Measurements from ENCODE around the gene P2RX2. TPM values are rescaled to one million over a fixed set of nuclear protein-coding genes. Genes with fewer than 3 reads are reported as not detected.

P2RX2 gene
- total RNA-seq, 1 experiment from 2014 or later: 0.28 TPM

DNA sequence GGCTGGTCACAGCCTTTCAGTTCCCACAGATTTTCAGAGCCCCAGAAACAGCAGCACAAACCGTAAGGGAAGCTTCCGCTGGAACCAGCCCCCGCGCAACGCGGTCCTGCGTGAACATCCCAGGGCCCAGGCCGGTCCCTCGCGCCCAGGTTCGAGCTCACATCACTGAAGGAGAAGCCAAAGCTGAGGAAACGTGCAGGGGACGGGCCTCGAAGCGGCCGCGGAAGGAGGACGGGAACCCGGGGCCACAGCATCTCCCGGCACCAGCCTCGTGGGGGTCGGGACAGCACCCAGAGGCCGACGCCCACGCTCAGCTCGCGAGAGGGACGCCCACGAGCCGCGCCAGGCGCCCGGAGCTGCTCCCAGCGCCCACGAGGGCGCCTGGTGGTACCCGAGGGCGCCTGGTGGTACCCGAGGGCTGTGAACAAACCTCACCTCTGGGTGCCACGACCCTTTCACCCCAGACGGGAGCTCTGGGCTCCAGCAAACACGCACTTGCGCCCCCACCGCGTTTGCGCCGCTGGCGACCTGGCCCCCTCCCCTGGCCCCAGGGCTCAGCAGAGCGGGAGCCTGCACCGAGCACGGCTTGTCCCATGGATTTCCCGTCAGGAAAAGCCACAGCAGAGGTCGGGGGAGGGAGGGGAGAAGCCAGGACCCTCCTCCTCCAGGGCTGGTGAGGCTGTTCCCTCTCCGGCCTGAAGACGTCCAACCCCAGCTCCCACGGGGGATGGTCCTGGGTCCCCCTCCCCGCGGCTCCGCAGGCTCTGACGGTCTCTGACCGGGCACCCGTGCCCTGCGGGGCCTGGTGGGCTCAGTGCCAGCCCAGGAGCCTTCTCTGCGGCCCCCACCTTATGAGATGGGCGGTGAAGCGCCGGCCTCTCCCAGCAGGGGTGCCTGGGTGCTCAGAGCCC is 15.1 kb upstream of the P2RX2 start:
- DNase-seq: peak; percentile 68
- H3K36me3 ChIP-seq (replicated peaks; ENCODE audit: control insufficient read depth, insufficient read depth, low read length): no peaks in the 10 kb centered on the region
- no peak overlapping the region for H3K4me3 ChIP-seq (ENCODE audit: insufficient read depth, low read depth, low read length)
- peaks cover 36% of the 10 kb centered on the region for H3K27me3 ChIP-seq (ENCODE audit: control insufficient read depth, insufficient read depth, low read length)

GRCh38 chr12:132604151-132604618 is 14.4 kb upstream of the P2RX2 start:
- no peak overlapping the region for H3K4me3 ChIP-seq (ENCODE audit: insufficient read depth, low read depth, low read length)
- DNase-seq: peak; percentile 64
- H3K36me3 ChIP-seq (replicated peaks; ENCODE audit: control insufficient read depth, insufficient read depth, low read length): no peaks in the 10 kb centered on the region
- peaks cover 36% of the 10 kb centered on the region for H3K27me3 ChIP-seq (ENCODE audit: control insufficient read depth, insufficient read depth, low read length)

DNA sequence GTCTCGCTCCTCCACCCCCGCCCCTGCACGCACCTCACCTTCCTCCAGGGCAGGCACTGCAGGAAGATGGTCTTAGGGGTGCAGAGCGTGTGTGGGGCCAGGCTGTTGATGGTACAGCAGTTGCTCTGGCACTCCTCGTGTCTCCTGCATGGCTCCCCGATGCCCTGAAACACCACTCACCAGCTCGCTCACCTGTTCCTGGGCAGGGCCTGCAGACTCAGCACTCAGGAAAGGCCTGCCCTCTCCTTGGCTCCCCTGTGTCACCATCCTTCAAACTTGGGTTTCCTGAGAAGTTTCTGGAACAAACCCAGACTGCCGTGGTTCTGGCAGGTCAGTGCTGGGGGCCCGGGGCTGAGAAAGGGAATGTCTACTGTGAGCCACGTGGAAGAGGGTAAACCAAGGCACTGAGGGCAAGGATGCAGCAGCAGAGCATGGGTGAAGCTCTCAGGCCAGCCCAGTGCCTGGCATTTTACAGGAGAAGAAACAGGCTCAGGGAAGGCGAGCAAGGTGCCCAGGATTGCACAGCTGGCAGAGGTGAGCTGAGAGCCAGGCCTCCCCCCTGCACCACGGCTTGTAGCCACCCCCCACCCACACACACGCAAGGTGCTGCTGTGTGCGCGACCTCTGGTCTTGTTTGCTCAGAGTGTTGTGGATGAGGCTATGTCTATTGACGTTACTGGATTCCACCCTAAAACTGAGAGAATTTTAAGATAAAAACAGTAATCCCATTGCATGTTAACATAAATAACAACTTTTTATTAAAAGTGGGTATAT is 13.7 kb upstream of the P2RX2 start:
- peak; percentile 23 for DNase-seq
- Histone ChIP-seq H3K4me3 (ENCODE audit: insufficient read depth, low read depth, low read length) (no peak overlapping the region), H3K36me3 (replicated peaks; ENCODE audit: control insufficient read depth, insufficient read depth, low read length) (no peaks in the 10 kb centered on the region), H3K27me3 (ENCODE audit: control insufficient read depth, insufficient read depth, low read length) (peaks cover 33% of the 10 kb centered on the region)

DNA sequence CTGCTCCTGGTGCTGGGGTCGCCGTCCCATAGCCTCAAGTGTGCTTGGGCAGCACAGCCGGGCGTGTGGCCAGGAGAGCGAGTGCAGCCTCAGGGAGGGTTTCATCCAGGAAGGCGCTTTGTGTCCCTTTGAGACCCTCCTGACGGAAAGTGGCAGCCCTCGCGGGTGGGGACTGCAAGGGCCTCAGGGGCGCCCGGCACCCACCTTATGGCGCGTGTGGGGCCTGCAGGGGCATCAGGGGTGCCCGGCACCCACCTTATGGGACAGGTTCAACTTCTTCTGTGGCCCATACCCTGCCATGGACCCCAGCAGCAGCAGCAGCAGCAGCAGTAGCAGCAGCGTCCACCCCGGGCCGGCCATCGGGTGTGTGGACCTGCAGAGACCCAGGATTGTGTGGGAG is 12.7 kb upstream of the P2RX2 start:
- DNase-seq: peak; percentile 58
- H3K4me3 ChIP-seq (ENCODE audit: insufficient read depth, low read depth, low read length): no peak overlapping the region
- no peaks in the 10 kb centered on the region for H3K36me3 ChIP-seq (replicated peaks; ENCODE audit: control insufficient read depth, insufficient read depth, low read length)
- H3K27me3 ChIP-seq (ENCODE audit: control insufficient read depth, insufficient read depth, low read length): peaks cover 25% of the 10 kb centered on the region

- Histone ChIP-seq H3K36me3 (replicated peaks; ENCODE audit: control insufficient read depth, insufficient read depth, low read length) (no peaks in the 10 kb centered on the region), H3K4me3 (ENCODE audit: insufficient read depth, low read depth, low read length) (no peak overlapping the region), H3K27me3 (ENCODE audit: control insufficient read depth, insufficient read depth, low read length) (peaks cover 21% of the 10 kb centered on the region)
- DNase-seq: peak; percentile 49
These were observed 12.1 kb upstream of the P2RX2 start for GRCh38 chr12:132606466-132606865.

DNA sequence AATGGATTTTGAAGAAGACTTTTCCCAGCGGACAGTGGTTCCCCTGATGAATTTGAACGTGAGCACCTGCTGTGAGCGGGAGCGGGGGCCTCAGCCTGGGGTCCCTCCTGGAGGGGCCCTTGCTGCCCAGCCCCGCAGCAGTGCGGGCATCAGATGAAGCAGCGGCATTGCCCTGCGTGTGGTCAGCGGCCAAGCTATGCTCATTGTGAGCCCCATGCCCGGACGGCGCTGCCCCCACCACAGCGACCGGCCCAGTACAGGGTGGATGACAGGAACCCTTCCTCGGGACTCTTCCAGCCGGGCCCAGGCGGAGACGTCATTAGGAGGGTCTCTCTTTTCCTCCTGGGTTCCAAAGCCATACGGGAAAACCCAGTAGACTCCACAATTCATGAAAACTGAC is 11.6 kb upstream of the P2RX2 start:
- peak; percentile 55 for DNase-seq
- no peaks in the 10 kb centered on the region for H3K36me3 ChIP-seq (replicated peaks; ENCODE audit: control insufficient read depth, insufficient read depth, low read length)
- peaks cover 21% of the 10 kb centered on the region for H3K27me3 ChIP-seq (ENCODE audit: control insufficient read depth, insufficient read depth, low read length)
- no peak overlapping the region for H3K4me3 ChIP-seq (ENCODE audit: insufficient read depth, low read depth, low read length)

DNA sequence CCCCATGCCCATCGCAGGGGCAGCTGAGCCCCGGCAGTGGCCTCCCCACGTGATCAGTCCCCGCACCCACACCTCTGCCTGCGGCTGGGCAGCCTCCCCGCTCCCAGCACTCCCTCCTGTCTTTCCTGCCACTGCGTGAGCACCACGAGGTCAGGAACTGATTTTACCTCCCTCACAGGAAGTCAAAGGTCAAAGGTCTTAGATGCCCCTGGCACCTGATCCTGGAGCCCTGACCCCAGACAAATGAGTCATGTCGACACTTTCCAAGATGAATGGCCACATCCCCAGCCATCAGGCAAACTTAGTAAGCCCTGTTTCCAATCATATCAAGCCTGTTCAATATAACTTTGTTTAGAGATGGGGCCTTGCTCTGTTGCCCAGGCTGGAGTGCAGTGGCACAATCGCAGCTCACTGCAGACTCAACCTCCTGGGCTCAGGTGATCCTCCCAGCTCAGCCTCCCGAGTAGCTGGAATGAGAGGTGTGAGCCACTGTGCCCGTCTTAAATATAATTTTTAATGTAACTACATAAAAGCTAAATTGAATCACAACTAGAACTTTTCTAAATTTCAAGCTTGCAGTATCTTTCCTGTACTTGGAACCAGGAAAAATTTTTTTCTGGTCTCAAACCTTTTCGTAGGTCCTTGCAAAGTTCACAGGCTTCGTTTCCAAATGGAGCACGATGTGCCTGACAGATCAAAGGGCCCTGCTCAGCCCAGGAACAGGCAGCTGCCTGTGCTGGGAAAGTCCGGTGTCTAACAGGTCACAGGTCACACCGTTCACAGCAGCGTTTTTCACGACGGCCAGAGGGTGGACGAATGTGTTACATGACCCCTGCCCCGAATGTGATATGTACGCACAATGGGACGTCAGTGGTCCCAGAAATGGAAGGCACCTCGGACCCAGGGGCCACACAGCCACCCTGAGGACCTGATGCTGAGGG is 10.1 kb upstream of the P2RX2 start:
- Histone ChIP-seq H3K4me3 (ENCODE audit: insufficient read depth, low read depth, low read length) (no peak overlapping the region), H3K36me3 (replicated peaks; ENCODE audit: control insufficient read depth, insufficient read depth, low read length) (no peaks in the 10 kb centered on the region), H3K27me3 (ENCODE audit: control insufficient read depth, insufficient read depth, low read length) (peaks cover 21% of the 10 kb centered on the region)
- no peak for DNase-seq

- no peaks in the 10 kb centered on the region for H3K36me3 ChIP-seq (replicated peaks; ENCODE audit: control insufficient read depth, insufficient read depth, low read length)
- peaks cover 16% of the 10 kb centered on the region for H3K27me3 ChIP-seq (ENCODE audit: control insufficient read depth, insufficient read depth, low read length)
- peak; percentile 56 for DNase-seq
- H3K4me3 ChIP-seq (ENCODE audit: insufficient read depth, low read depth, low read length): no peak within 1 kb of the TSS
These were observed 8.4 kb upstream of the P2RX2 start, which contains the start of gene LRCOL1 for GRCh38 chr12:132610051-132610759. Gene LRCOL1 (minus strand): TSS chr12:132610582. CDS start chr12:132606251, 4,331 bp downstream.

DNA sequence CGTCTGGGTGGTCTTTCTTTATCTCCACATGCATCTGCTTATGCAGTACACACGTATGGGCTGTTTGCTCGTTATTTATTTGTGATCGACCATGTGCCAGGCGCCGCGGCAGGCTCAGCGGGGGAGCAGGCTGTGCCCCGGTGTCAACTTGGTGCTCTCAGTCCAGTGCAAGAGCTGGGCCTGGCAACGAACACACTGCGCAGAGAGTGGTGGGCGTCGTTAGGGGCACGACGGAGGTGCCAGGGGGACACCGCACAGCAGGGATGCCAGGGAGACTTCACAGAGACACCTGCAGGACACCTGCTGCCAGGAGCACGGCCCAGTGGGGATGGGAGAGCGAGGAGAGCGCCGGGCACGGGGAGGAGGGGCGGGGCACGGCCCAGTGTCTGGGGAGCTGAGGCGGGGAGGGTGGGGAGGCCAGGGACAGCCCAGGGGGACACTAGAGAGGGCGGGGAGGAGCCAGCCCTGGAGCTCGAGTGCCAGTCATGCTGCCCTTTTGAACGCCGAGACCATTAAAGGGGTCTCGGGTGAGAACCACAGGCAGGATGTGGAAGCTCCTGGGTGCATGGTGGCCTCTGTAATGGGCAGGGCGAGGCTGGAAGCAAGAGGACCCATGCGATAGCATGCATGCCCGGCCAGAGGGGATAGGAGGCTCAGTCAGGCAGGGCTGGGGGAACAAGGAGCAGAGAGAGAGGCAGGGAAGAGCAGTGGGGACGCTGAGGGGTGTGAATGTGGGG is 7.5 kb upstream of the P2RX2 start:
- Histone ChIP-seq H3K4me3 (ENCODE audit: insufficient read depth, low read depth, low read length) (no peak overlapping the region), H3K27me3 (ENCODE audit: control insufficient read depth, insufficient read depth, low read length) (peaks cover 25% of the 10 kb centered on the region)

DNA sequence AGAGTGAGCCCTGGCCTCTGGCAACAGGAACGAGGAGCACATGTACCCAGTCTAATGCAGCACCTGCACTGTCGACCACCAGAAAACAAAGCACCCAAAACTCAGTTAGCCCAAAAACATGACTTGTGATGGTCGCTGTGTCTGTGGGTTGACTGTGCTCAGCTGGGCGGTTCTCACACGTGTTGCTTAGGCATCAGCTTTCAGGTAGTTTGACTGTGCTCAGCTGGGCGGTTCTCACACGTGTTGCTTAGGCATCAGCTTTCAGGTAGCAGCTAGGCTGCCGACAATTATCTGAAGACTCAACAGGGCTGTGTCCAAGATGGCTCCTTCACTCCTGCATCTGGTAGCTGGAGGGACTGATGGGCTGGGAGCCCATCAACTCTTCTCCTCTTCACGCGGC is 7.0 kb upstream of the P2RX2 start:
- peaks cover 25% of the 10 kb centered on the region for H3K27me3 ChIP-seq (ENCODE audit: control insufficient read depth, insufficient read depth, low read length)
- no peak overlapping the region for H3K4me3 ChIP-seq (ENCODE audit: insufficient read depth, low read depth, low read length)
- no peaks in the 10 kb centered on the region for H3K36me3 ChIP-seq (replicated peaks; ENCODE audit: control insufficient read depth, insufficient read depth, low read length)
- no peak for DNase-seq

More for the DNA sequence above, 7.5 kb upstream of the P2RX2 start:
- H3K36me3 ChIP-seq (replicated peaks; ENCODE audit: control insufficient read depth, insufficient read depth, low read length): no peaks in the 10 kb centered on the region
- no peak for DNase-seq

DNA sequence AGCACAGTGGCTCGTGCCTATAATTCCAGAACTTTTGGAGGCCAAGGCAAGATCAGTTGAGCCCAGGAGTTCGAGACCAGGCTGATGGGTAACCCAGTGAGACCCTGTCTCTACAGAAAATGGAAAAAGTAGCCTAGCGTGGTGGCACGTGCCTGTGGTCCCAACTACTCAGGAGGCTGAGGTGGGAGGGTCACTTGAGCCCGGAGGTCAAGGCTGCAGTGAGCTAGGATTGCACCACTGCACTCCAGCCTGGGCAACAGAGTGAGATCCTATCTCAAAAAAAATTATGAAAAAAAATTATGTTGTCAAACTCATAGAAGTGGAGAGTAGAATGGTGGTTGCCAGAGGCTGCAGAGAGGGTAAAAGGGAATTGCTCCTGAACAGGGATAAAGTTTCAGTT is 4.5 kb upstream of the P2RX2 start:
- no peak overlapping the region for H3K4me3 ChIP-seq (ENCODE audit: insufficient read depth, low read depth, low read length)
- DNase-seq: no peak
- H3K36me3 ChIP-seq (replicated peaks; ENCODE audit: control insufficient read depth, insufficient read depth, low read length): no peaks in the 10 kb centered on the region
- peaks cover 41% of the 10 kb centered on the region for H3K27me3 ChIP-seq (ENCODE audit: control insufficient read depth, insufficient read depth, low read length)

DNA sequence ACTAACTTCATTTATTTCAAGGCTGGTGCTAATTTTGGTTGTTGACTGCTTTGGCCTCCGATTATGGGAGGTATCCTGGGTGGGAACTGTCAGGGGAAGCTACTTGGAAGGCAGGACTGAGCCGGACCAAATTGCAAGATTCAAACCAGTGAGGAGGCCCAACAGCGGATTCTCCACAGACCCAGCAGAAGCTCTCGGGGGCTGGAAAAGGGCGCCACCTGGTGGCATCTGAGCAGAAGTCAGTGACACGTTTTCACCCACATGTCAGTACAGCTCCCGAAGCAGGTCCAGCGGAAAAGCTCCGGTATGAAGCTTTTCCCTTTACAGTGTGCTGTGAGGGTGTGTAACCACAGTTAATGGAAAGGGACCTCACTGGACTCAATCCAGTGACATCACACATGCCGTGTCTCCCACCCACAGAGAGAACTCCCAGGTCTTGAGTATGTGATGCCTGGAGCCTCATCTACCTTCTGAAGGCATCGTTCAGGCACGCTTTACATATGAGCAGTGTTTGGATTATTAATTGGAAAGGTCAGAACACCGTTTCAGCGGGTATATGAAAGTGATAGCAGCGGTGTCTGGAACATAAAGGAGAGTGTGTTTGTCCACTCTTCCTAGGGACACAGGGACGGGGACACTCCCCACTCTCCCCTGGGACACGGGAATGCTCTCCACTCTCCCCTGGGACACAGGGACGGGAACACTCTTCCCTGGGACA is 3.6 kb upstream of the P2RX2 start:
- Histone ChIP-seq H3K36me3 (replicated peaks; ENCODE audit: control insufficient read depth, insufficient read depth, low read length) (no peaks in the 10 kb centered on the region), H3K4me3 (ENCODE audit: insufficient read depth, low read depth, low read length) (no peak overlapping the region), H3K27me3 (ENCODE audit: control insufficient read depth, insufficient read depth, low read length) (peaks cover 49% of the 10 kb centered on the region)
- DNase-seq: peak; percentile 91

All from H7 (cell line).